ENCODE measurements around the gene ZNF516. TPM values are rescaled to one million over a fixed set of nuclear protein-coding genes. Genes with fewer than 3 reads are reported as not detected.

The ZNF516 gene
- total RNA-seq, 5 donors from 2014 or later (not counting 1 experiment from before 2014, with no cell fraction given): 22.0 to 31.8 (median 25.7) TPM

- no peaks in the 10 kb centered on the region for H3K9me3 Mint-ChIP-seq
- H3K4me3 Mint-ChIP-seq: no peak overlapping the region
- WGBS (ENCODE audit: insufficient coverage): 94% methylated on average over 3 of the region's 10 CpGs
- Histone ChIP-seq H3K27ac (ENCODE audit: low read length) (no peak overlapping the region), H3K27me3 (replicated peaks in 1 of 2; ENCODE audit: control insufficient read depth in 2 of 2, extremely low read depth in 1 of 2, insufficient read depth in 2 of 2, low read length in 1 of 2) (peaks cover 0 to 4% of the 10 kb centered on the region in 2 experiments), H3K9me3 (no peaks in the 10 kb centered on the region), H3K4me1 (ENCODE audit: control insufficient read depth in 1 of 2, extremely low read depth in 1 of 2, insufficient read depth in 2 of 2, low read length in 2 of 2) (peaks cover 0 to 2% of the 10 kb centered on the region in 2 experiments), H3K36me3 (ENCODE audit: control insufficient read depth in 2 of 2, extremely low read depth in 1 of 2, insufficient read depth in 1 of 2, low read length in 1 of 2) (peaks cover 2 to 13% of the 10 kb centered on the region in 2 donors), H3K4me3 (ENCODE audit: control insufficient read depth in 1 of 2, extremely low read depth in 1 of 2, low read length in 1 of 2) (no peak overlapping the region)
- H3K27me3 Mint-ChIP-seq: peaks cover 0 to 2% of the 10 kb centered on the region in 2 donors
- ChIA-PET POLR2A (no interaction called here), CTCF (interaction anchor here in 1 of 2 donors (0.6 kb wide), 1 partner anchor 36 kb away, joined by 3 read pairs; no protein-coding TSS in a partner anchor)
- H3K36me3 Mint-ChIP-seq: peaks cover 21% of the 10 kb centered on the region
- DNase-seq (no peak), ATAC-seq (replicated peaks in 1 of 4) (no peak)
- H3K4me1 Mint-ChIP-seq: peaks cover 3 to 8% (median 5%) of the 10 kb centered on the region in 3 donors
- H3K27ac Mint-ChIP-seq: no peak overlapping the region
Observed at GRCh38 chr18:76365561-76365960, 129.5 kb downstream of the ZNF516 start.

- H3K27ac ChIP-seq (ENCODE audit: low read length): no peak overlapping the region
- H3K4me1 Mint-ChIP-seq: peaks cover 3 to 8% (median 5%) of the 10 kb centered on the region in 3 donors
- WGBS (ENCODE audit: insufficient coverage): 46% methylated on average over 4 of the region's 14 CpGs
- ATAC-seq (replicated peaks in 1 of 4) (no peak), DNase-seq (no peak)
- H3K27me3 ChIP-seq (replicated peaks in 1 of 2; ENCODE audit: control insufficient read depth in 2 of 2, extremely low read depth in 1 of 2, insufficient read depth in 2 of 2, low read length in 1 of 2): peaks cover 0 to 4% of the 10 kb centered on the region in 2 experiments
- H3K27ac Mint-ChIP-seq: no peak overlapping the region
- CTCF ChIA-PET: no interaction called here
- no peaks in the 10 kb centered on the region for H3K9me3 Mint-ChIP-seq
- POLR2A ChIA-PET: no interaction called here
- no peaks in the 10 kb centered on the region for H3K9me3 ChIP-seq
- peaks cover 0 to 2% of the 10 kb centered on the region in 2 donors for H3K27me3 Mint-ChIP-seq
- peaks cover 0 to 2% of the 10 kb centered on the region in 2 experiments for H3K4me1 ChIP-seq (ENCODE audit: control insufficient read depth in 1 of 2, extremely low read depth in 1 of 2, insufficient read depth in 2 of 2, low read length in 2 of 2)
- H3K4me3 ChIP-seq (ENCODE audit: control insufficient read depth in 1 of 2, extremely low read depth in 1 of 2, low read length in 1 of 2): no peak overlapping the region
- H3K4me3 Mint-ChIP-seq: no peak overlapping the region
- peaks cover 14% of the 10 kb centered on the region for H3K36me3 Mint-ChIP-seq
- H3K36me3 ChIP-seq (ENCODE audit: control insufficient read depth in 2 of 2, extremely low read depth in 1 of 2, insufficient read depth in 1 of 2, low read length in 1 of 2): peaks cover 2 to 13% of the 10 kb centered on the region in 2 donors
Observed at GRCh38 chr18:76364282-76365259, 130.5 kb downstream of the ZNF516 start.

GRCh38 chr18:76363436-76364120 lies 131.5 kb downstream of the ZNF516 start:
- Histone ChIP-seq H3K27me3 (replicated peaks in 1 of 2; ENCODE audit: control insufficient read depth in 2 of 2, extremely low read depth in 1 of 2, insufficient read depth in 2 of 2, low read length in 1 of 2) (peaks cover 0 to 9% of the 10 kb centered on the region in 2 experiments), H3K4me1 (ENCODE audit: control insufficient read depth in 1 of 2, extremely low read depth in 1 of 2, insufficient read depth in 2 of 2, low read length in 2 of 2) (peaks cover 0 to 2% of the 10 kb centered on the region in 2 experiments), H3K27ac (ENCODE audit: low read length) (no peak overlapping the region), H3K36me3 (ENCODE audit: control insufficient read depth in 2 of 2, extremely low read depth in 1 of 2, insufficient read depth in 1 of 2, low read length in 1 of 2) (peaks cover 2 to 13% of the 10 kb centered on the region in 2 donors), H3K9me3 (no peaks in the 10 kb centered on the region), H3K4me3 (ENCODE audit: control insufficient read depth in 1 of 2, extremely low read depth in 1 of 2, low read length in 1 of 2) (no peak overlapping the region)
- 90% methylated on average over 8 of the region's 12 CpGs for WGBS (ENCODE audit: insufficient coverage)
- peaks cover 0 to 2% of the 10 kb centered on the region in 2 donors for H3K27me3 Mint-ChIP-seq
- peaks cover 3 to 8% (median 5%) of the 10 kb centered on the region in 3 donors for H3K4me1 Mint-ChIP-seq
- H3K4me3 Mint-ChIP-seq: no peak overlapping the region
- ChIA-PET CTCF (interaction anchor here (0.6 to 0.7 kb wide), 2 partner anchors 13 to 294 kb away, joined by 3 to 4 read pairs; no protein-coding TSS in a partner anchor), POLR2A (no interaction called here)
- H3K27ac Mint-ChIP-seq: no peak overlapping the region
- DNase-seq (no peak), ATAC-seq (replicated peaks in 1 of 4) (no peak)
- H3K9me3 Mint-ChIP-seq: no peaks in the 10 kb centered on the region
- H3K36me3 Mint-ChIP-seq: peaks cover 14% of the 10 kb centered on the region

- H3K36me3 ChIP-seq (ENCODE audit: control insufficient read depth in 2 of 2, extremely low read depth in 1 of 2, insufficient read depth in 1 of 2, low read length in 1 of 2): peaks cover 2 to 13% of the 10 kb centered on the region in 2 donors
- CTCF ChIA-PET: no interaction called here
- Mint-ChIP-seq H3K27me3 (peaks cover 0 to 2% of the 10 kb centered on the region in 2 donors), H3K4me3 (no peak overlapping the region), H3K4me1 (peaks cover 3 to 8% (median 5%) of the 10 kb centered on the region in 3 donors), H3K9me3 (no peaks in the 10 kb centered on the region), H3K36me3 (peaks cover 14% of the 10 kb centered on the region), H3K27ac (no peak overlapping the region)
- H3K4me1 ChIP-seq (ENCODE audit: control insufficient read depth in 1 of 2, extremely low read depth in 1 of 2, insufficient read depth in 2 of 2, low read length in 2 of 2): peaks cover 0 to 2% of the 10 kb centered on the region in 2 experiments
- WGBS (ENCODE audit: insufficient coverage): 56% methylated on average over 1 of the region's 7 CpGs
- ATAC-seq (replicated peaks in 1 of 4) (no peak), DNase-seq (no peak)
- H3K4me3 ChIP-seq (ENCODE audit: control insufficient read depth in 1 of 2, extremely low read depth in 1 of 2, low read length in 1 of 2): no peak overlapping the region
- peaks cover 0 to 9% of the 10 kb centered on the region in 2 experiments for H3K27me3 ChIP-seq (replicated peaks in 1 of 2; ENCODE audit: control insufficient read depth in 2 of 2, extremely low read depth in 1 of 2, insufficient read depth in 2 of 2, low read length in 1 of 2)
- POLR2A ChIA-PET: no interaction called here
- H3K9me3 ChIP-seq: no peaks in the 10 kb centered on the region
- H3K27ac ChIP-seq (ENCODE audit: low read length): no peak overlapping the region
Observed at GRCh38 chr18:76362676-76363075, 132.4 kb downstream of the ZNF516 start.

GRCh38 chr18:76361219-76361618 lies 133.8 kb downstream of the ZNF516 start:
- H3K4me3 ChIP-seq (ENCODE audit: control insufficient read depth in 1 of 2, extremely low read depth in 1 of 2, low read length in 1 of 2): no peak overlapping the region
- POLR2A ChIA-PET: no interaction called here
- no peak overlapping the region for H3K27ac ChIP-seq (ENCODE audit: low read length)
- H3K36me3 ChIP-seq (ENCODE audit: control insufficient read depth in 2 of 2, extremely low read depth in 1 of 2, insufficient read depth in 1 of 2, low read length in 1 of 2): peaks cover 2 to 13% of the 10 kb centered on the region in 2 donors
- Mint-ChIP-seq H3K27me3 (no peaks in the 10 kb centered on the region), H3K27ac (no peak overlapping the region), H3K4me3 (no peak overlapping the region), H3K9me3 (no peaks in the 10 kb centered on the region), H3K4me1 (peaks cover 0 to 5% (median 0%) of the 10 kb centered on the region in 3 donors), H3K36me3 (peaks cover 10% of the 10 kb centered on the region)
- no peaks in the 10 kb centered on the region for H3K9me3 ChIP-seq
- H3K27me3 ChIP-seq (replicated peaks in 1 of 2; ENCODE audit: control insufficient read depth in 2 of 2, extremely low read depth in 1 of 2, insufficient read depth in 2 of 2, low read length in 1 of 2): peaks cover 0 to 4% of the 10 kb centered on the region in 2 experiments
- ATAC-seq (replicated peaks in 1 of 4) (no peak), DNase-seq (no peak)
- 97% methylated on average over 4 of the region's 8 CpGs for WGBS (ENCODE audit: insufficient coverage)
- CTCF ChIA-PET: no interaction called here
- no peaks in the 10 kb centered on the region for H3K4me1 ChIP-seq (ENCODE audit: control insufficient read depth in 1 of 2, extremely low read depth in 1 of 2, insufficient read depth in 2 of 2, low read length in 2 of 2)

- no peaks in the 10 kb centered on the region for H3K27me3 Mint-ChIP-seq
- H3K36me3 ChIP-seq (ENCODE audit: control insufficient read depth in 2 of 2, extremely low read depth in 1 of 2, insufficient read depth in 1 of 2, low read length in 1 of 2): peaks cover 2 to 13% of the 10 kb centered on the region in 2 donors
- POLR2A ChIA-PET: no interaction called here
- H3K9me3 ChIP-seq: no peaks in the 10 kb centered on the region
- H3K27ac Mint-ChIP-seq: no peak overlapping the region
- H3K4me1 Mint-ChIP-seq: peaks cover 0 to 5% (median 0%) of the 10 kb centered on the region in 3 donors
- H3K9me3 Mint-ChIP-seq: no peaks in the 10 kb centered on the region
- H3K4me3 ChIP-seq (ENCODE audit: control insufficient read depth in 1 of 2, extremely low read depth in 1 of 2, low read length in 1 of 2): no peak overlapping the region
- H3K4me3 Mint-ChIP-seq: no peak overlapping the region
- no peaks in the 10 kb centered on the region for H3K4me1 ChIP-seq (ENCODE audit: control insufficient read depth in 1 of 2, extremely low read depth in 1 of 2, insufficient read depth in 2 of 2, low read length in 2 of 2)
- WGBS (ENCODE audit: insufficient coverage): 93% methylated on average over 11 of the region's 12 CpGs
- CTCF ChIA-PET: no interaction called here
- H3K27ac ChIP-seq (ENCODE audit: low read length): no peak overlapping the region
- ATAC-seq (replicated peaks in 1 of 4): no peak
- peaks cover 0 to 4% of the 10 kb centered on the region in 2 experiments for H3K27me3 ChIP-seq (replicated peaks in 1 of 2; ENCODE audit: control insufficient read depth in 2 of 2, extremely low read depth in 1 of 2, insufficient read depth in 2 of 2, low read length in 1 of 2)
- peaks cover 10% of the 10 kb centered on the region for H3K36me3 Mint-ChIP-seq
- no peak for DNase-seq
Observed at GRCh38 chr18:76359909-76360308, 135.1 kb downstream of the ZNF516 start.

Data from T-cell (primary cell).